ENCODE results near the gene ZDHHC5. TPM values are rescaled to one million over a fixed set of nuclear protein-coding genes. Genes with fewer than 3 reads are reported as not detected.

Gene ZDHHC5
- total RNA-seq, 4 donors from 2014 or later, result 61.4 to 98.4 (median 76.7) TPM

DNA sequence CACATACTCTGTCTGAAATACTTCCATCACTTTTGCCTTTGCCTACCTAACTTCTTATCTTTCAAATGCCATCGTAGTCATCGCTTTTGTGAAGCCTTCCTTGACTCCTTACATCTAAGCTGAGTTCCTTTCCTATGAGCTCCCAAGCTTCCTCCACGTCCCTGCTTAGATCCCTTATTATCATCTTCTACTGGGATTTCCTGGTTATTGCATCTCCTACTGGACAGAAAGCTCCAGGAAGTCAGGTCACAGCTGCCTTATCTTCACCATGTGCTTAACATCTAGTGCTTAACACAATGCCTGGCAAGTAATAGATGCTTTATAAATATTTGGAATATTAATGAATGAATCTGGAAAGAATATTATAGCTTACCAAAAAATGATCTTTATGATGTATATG is 24.1 kb upstream of the ZDHHC5 start:
- H3K27me3 ChIP-seq, result peaks cover 7 to 34% (median 11%) of the 10 kb centered on the region in 4 donors
- H3K4me3 ChIP-seq, result no peak overlapping the region
- no peaks in the 10 kb centered on the region for H3K36me3 ChIP-seq
- 63 to 77% methylated on average over 3 of the region's 3 CpGs for WGBS, 2 donors
- no peaks in the 10 kb centered on the region for H3K9me3 ChIP-seq
- intact Hi-C loops (cut with DNase I), result loop anchor here (5.0 kb wide), 1 partner anchor 77 kb away; the partner anchor contains the start of gene UBE2L6
- DNase-seq, result no peak
- peaks cover 29 to 72% (median 49%) of the 10 kb centered on the region in 3 donors for H3K4me1 ChIP-seq
- no peak overlapping the region for H3K27ac ChIP-seq
- no peak for TF ChIP-seq POLR2A (IDR thresholded peaks at IDR 0.05)
- TF ChIP-seq, protein P1, sequence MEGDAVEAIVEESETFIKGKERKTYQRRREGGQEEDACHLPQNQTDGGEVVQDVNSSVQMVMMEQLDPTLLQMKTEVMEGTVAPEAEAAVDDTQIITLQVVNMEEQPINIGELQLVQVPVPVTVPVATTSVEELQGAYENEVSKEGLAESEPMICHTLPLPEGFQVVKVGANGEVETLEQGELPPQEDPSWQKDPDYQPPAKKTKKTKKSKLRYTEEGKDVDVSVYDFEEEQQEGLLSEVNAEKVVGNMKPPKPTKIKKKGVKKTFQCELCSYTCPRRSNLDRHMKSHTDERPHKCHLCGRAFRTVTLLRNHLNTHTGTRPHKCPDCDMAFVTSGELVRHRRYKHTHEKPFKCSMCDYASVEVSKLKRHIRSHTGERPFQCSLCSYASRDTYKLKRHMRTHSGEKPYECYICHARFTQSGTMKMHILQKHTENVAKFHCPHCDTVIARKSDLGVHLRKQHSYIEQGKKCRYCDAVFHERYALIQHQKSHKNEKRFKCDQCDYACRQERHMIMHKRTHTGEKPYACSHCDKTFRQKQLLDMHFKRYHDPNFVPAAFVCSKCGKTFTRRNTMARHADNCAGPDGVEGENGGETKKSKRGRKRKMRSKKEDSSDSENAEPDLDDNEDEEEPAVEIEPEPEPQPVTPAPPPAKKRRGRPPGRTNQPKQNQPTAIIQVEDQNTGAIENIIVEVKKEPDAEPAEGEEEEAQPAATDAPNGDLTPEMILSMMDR (IDR thresholded peaks at IDR 0.05), result no peak

DNA sequence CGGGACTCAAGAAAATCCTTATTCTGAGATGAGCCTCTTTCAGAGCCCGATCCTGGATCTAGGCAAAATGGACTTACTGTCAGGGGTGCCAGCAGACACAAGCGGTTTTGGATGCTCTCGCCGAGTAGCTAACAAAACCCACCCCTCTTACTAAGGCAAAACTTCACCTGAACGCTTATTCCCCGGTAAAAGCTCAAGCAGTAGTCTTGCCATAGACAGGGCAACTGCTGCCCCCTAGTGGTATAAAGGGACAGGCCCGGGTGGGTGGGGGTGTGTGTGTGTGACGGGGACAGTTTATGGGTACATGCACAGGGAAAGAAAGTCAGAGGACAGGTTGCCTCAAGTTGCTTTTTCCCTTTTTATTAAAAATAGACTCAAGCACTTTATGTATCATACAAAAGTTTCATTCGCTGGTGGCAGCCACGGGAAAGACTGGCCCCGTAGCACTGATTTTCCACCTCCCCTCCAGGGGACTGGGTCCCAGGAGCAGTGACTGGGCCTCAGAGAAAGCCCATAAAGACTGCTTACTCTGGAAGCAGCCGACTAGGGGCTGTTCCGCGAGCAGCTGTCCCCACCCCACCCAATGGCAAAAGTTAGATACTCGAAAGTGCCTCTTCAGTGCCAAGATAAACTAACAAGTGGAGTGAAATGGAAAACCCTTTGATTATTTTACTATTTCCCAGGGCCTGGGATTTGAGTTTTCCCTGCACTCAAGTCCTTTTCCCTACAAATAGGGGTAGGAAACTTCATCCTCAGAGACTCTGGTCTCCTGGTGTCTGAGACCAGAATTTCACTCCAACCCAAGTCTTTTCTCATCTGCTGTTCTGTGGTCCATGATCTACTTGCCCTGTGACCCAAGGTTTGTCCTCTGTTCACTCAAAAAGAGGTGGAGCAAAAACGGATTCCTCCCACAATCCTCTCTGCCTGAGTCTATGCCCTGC is 22.9 kb upstream of the ZDHHC5 start:
- Histone ChIP-seq H3K9me3 (no peaks in the 10 kb centered on the region), H3K27ac (peak overlapping the region in 3 of 4 donors; percentile 51 to 66 (median 52)), H3K27me3 (peaks cover 7 to 46% (median 14%) of the 10 kb centered on the region in 4 donors), H3K4me1 (peaks cover 36 to 72% (median 50%) of the 10 kb centered on the region in 3 donors), H3K4me3 (no peak overlapping the region), H3K36me3 (no peaks in the 10 kb centered on the region)
- WGBS, 2 donors, result 7 to 9% methylated on average over 12 to 15 of the region's 17 CpGs
- no peak for DNase-seq
- intact Hi-C loops (cut with DNase I), result loop anchor here (5.0 kb wide), 2 partner anchors 78 to 163 kb away; partner anchors contain the start of gene UBE2L6
- TF ChIP-seq, protein P1 (IDR thresholded peaks at IDR 0.05), result peak; percentile 66 to 92 (median 82)
- TF ChIP-seq POLR2A (IDR thresholded peaks at IDR 0.05), result no peak

DNA sequence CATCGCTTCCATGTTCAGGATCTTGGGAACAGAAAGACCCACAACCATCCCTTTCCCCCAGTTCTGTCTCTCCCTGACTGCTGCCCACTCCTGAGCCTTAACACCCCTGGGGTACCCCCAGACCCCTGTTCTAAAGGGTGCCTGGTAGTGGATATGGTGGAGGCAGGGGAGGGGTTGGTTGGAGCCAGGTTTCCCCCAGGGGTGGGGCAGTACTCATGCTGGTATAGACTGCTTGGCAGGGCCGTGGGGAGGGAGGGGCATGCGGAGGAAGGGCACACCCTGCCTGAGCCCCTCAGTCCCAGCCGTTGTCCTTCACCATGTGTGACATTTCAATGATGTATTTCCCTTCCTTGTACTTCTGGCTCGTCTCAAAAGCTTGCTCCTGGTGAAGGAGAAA is 22.2 kb upstream of the ZDHHC5 start:
- WGBS, 2 donors, result 19 to 21% methylated on average over 2 to 3 of the region's 5 CpGs
- intact Hi-C loops (cut with DNase I), result loop anchor here (5.0 kb wide), 1 partner anchor 163 kb away; no protein-coding TSS in a partner anchor
- no peaks in the 10 kb centered on the region for H3K9me3 ChIP-seq
- H3K4me3 ChIP-seq, result no peak overlapping the region
- no peak for DNase-seq
- H3K36me3 ChIP-seq, result no peaks in the 10 kb centered on the region
- H3K4me1 ChIP-seq, result peaks cover 36 to 70% (median 49%) of the 10 kb centered on the region in 3 donors
- H3K27ac ChIP-seq, result peak overlapping the region in 3 of 4 donors; percentile 51 to 66 (median 52)
- peaks cover 7 to 51% (median 14%) of the 10 kb centered on the region in 4 donors for H3K27me3 ChIP-seq
- TF ChIP-seq POLR2A (IDR thresholded peaks at IDR 0.05), result no peak
- TF ChIP-seq, protein P1 (IDR thresholded peaks at IDR 0.05), result no peak

DNA sequence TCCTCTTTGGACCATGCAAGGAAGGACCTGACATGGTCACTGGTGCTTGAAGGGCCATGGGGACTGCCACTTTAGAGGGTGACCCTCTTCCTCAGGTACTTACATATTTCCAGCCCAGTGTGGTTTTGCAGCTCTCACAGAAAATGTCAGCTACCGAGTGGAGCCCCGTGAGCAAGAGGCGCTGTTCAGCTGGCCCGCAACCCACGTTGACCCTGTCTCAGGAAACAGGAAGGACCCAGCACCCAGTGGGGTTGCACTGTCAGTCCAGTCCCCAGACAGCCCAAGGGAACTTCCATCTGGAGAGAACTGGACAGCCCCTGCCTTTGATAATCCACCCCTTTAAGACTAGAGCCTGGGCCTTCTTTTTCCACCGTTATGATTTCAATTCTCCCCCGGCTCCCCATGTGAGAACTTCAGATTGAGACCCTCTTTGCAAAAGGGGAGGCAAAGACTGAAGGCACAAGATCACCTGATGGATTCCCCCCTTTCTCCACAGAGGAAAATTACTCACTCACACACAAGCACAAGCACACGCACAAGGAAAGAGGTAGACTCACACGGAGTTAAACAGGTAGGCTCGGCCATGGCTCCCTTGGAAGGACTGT is 21.6 kb upstream of the ZDHHC5 start:
- intact Hi-C loops (cut with DNase I), result loop anchor here (5.0 kb wide), 1 partner anchor 164 kb away; no protein-coding TSS in a partner anchor
- 25 to 38% methylated on average over 5 to 10 of the region's 10 CpGs for WGBS, 2 donors
- Histone ChIP-seq H3K27me3 (peaks cover 7 to 57% (median 14%) of the 10 kb centered on the region in 4 donors), H3K27ac (peak overlapping the region in 2 of 4 donors; percentile 52 to 66), H3K4me1 (peaks cover 36 to 64% (median 49%) of the 10 kb centered on the region in 3 donors), H3K9me3 (no peaks in the 10 kb centered on the region), H3K36me3 (no peaks in the 10 kb centered on the region), H3K4me3 (no peak overlapping the region)
- DNase-seq, result no peak
- TF ChIP-seq, protein P1 (IDR thresholded peaks at IDR 0.05), result no peak
- TF ChIP-seq POLR2A (IDR thresholded peaks at IDR 0.05), result no peak

Measured in esophagus squamous epithelium (tissue), 5 donors.